Endometrial microvascular endothelial cells (primary cell): ENCODE results near the gene NAA25. TPM values are rescaled to one million over a fixed set of nuclear protein-coding genes. Genes with fewer than 3 reads are reported as not detected.
"Not testable (repeated sequence)": the region's sequence is repeated elsewhere in the genome, so short reads cannot be mapped to it uniquely, and the experiment has no call there.

Experiments
- in situ Hi-C: cut with HindIII; loops from 2 replicates; pipeline ENCODE4 v1.10.0; 2017; ENCODE audit warnings: low sequenced_read_pairs, low pct_unique_long_range_greater_than_20kb; ENCODE audit errors: inconsistent ontology term
- total RNA-seq: library from RNA; depleted of rRNA; stranded (reverse); fragments of >200 nt; gene quantifications from one replicate; pipeline ENCODE4 v1.2.3, GENCODE V29; 2015; ENCODE audit errors: inconsistent ontology term

Gene NAA25
- total RNA-seq, 1 donor from 2014 or later = 22.8 TPM

DNA sequence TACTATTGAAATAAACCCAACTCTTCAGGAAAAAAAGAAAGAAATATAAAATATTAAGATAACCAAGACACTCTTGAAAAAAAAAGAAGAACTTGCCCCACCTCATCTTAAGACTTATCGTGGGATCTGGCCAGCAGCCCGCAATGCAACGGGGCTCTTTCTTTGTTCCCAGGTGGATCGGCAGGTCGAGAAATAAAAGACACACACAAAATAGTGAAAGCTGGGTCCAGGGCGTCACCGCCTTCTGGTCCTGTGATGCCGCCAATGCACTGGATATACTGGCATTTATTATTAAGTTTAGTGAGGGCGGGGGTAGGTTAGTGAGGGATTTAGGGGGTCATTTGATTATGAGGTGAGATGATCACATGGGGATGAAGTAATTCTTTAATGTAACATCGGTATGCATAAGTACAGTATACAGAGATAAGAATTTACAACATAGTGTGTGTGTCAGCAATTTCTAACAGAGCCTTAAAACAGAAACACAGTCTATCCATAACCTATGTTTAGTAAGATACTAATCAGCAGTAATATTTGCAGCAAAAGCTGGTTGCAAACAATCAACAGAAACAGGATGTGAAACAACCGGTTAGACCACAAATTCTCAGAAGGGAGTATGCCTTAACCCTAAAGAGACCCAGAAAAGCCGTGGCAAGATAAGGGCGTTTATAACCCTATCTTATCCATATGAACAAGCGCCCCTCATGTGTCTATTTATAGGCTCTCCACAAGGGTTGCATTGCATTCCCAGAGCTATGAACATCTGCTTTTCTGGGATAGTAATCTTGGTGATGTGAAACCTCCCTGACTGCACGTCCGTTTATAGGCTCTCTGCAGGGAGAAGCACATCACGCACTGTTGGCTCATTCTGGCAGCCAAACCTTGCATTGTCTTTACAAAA is 114.1 kb downstream of the NAA25 start:
- in situ Hi-C loops = not testable (repeated sequence)

DNA sequence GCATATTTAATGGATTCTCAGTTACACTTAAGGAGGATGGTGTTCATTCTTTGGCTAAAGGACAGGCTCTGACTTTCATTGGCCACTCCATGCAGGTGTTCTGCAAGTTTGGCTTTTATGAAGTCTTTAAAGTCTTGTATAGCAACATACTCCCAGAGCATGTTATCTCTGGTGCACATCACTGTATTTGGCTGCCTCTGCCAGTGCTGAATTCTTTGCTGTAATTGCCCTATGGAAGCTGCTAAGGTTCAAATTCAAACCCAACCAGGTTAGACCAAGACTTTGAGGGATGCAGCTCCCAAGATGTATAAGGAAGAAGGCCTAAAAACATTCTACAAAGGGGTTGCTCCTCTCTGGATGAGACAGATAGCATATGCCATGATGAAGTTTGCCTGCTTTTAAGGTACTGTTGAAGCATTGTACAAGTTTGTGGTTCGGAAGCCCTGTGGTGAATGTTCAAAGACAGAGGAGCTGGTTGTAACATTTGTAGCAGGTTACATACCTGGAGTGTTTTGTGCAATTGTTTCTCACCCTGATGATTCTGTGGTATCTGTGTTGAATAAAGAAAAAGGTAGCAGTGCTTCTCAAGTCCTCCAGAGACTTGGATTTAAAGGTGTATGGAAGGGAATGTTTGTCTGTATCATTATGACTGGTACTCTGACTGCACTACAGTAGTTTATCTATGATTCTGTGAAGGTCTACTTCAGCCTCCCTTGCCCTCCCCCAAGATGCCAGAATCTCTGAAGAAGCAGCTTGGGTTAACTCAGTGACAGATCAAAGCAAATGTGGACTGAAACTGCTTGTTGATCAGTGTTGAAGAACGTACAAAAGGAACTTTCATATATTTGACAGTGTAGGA is 115.1 kb downstream of the NAA25 start:
- in situ Hi-C loops = no loop called here

DNA sequence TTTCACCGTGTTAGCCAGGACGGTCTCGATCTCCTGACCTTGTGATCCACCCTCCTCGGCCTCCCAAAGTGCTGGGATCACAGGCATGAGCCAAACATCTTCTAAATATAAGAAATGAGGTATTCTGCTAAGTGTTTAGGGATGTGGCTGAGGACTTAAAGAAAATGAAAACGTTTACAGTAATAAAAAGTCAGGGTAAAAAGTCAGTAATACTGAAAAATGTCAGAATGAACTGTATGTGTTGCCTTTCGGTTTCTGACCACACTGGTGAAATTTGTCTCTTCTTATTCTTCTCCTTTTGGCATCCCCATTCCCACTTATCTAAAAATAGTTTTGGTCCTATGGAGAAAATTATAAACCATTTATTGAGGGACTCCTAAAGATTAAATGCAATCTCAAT is 116.1 kb downstream of the NAA25 start:
- in situ Hi-C loops = no loop called here

DNA sequence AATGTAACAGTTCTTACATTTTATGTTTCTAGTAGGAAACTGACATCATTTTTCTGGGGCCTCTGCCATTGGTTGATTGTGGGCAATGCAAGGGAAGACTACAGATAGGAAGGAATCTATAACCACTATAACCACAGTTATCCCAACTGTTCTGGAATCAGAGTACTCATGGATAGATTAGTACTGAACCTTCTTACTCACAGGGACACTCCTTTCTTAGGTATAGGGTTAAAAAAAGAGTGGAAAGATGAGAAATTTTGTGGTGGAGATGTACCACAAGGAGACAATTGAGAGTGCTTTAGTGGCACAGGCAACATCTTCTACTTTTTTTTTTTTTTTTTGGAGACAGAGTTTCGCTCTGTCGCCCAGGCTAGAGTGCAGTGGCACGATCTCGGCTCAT is 116.6 kb downstream of the NAA25 start:
- in situ Hi-C loops = no loop called here

DNA sequence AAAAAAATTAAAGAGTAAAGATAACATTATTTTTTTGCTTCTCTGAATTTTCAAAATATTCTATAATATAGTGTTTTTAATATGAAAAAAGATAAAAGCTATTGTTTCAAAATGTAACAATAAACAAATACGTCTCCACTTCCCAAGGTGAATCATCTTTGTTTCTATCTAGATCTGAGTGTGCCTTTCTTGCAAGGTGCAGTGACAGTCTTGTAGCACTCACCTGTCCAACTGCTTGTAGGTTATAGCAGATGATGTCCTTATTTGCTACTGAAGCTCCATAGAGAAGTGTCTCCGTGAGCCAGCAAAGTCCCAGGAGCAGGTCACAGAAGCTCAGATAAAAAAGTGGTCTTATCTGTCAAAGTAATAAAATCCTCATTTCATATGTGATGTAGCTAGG is 117.0 kb downstream of the NAA25 start:
- in situ Hi-C loops = no loop called here

DNA sequence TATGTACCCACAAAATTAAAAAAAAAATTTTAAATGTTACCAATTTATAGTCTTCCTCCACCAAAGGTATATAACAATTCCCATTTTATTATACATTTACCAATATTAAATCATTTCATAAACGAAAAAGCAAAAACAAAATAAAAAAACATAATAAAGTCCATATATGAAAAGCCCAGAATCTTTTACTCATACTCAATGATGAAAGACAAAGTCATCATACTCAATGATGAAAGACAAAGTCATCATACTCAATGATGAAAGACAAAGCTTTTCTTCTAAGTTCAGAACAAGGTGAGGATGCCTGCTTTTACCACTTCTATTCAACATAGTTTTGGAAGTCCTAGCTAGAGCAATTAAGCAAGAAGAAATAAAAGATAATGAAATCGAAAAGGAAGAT is 123.8 kb downstream of the NAA25 start:
- in situ Hi-C loops = no loop called here

DNA sequence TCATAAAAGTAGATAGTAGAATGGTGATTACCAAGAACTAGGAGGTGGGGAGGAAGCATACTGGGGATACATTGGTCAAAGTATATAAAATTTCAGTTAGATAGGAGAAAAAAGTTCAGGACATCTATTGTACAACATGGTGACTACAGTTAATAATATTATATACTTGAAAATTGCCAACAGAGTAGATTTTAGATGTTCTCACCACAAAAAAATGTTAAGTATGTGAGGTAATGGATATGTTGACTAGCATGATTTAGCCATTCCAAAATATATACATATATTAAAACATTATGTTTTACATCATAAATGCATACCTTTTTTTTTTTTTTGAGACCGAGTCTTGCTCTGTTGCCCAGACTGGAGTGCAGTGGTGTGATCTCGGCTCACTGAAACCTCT is 126.6 kb downstream of the NAA25 start:
- in situ Hi-C loops = no loop called here

DNA sequence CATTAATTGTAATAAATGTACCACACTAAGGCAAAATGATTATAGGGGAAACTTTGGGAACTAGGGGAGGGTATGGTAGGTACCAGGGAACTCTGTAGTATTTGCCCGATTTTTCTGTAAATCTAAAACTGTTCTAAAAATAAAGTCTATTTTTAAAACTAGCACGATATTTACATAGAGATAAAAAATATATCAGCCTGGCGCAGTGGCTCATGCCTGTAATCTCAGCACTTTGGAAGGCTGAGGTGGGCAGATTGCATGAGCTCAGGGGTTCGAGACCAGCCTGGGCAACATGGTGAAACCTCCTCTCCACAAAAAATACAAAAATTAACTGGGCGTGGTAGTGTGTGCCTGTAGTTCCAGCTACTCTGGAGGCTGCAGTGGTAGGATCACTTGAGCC is 128.0 kb downstream of the NAA25 start:
- in situ Hi-C loops = no loop called here

DNA sequence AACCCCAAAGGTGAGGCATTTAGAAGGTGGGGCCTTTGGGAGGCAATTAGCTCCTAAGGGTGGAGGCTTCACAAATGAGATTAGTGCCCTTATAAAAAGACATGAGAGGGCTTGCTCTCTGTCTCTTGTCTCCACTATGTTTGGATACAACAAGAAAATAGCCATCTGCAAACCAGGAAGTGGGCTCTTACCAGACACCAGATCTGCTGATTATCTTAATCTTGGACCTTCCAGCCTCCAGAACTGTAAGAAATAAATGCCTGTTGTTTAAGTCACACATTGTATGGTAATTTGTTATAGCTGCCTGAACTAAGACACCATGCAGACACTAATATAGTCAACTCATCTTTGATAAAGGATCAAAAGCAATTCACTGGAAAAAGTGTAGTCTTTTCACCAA is 130.0 kb downstream of the NAA25 start:
- in situ Hi-C loops = no loop called here

DNA sequence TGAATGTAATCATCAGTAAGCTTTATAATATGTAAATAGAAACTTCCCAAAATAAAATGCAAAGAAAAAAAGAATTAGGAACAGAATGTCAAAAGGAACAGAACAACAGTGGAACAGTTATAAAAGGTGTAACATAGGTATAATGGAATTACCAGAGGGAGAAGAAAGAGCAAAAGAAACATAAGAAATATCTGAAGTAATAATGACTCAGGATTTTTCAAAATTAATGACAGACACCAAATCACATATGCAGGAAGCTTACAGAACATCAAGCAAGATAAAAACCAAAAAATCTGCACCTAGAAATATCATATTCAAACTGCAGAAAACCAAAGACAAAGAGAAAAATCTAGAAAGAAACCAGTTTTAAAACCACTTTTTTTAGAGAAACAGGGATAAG is 131.7 kb downstream of the NAA25 start:
- in situ Hi-C loops = no loop called here

Other genes with a start within 250 kb of the NAA25 start
- 1.4 TPM for gene TMEM116, start 95.6 kb downstream of the NAA25 start, total RNA-seq
- 60.5 TPM for gene ERP29, start 95.4 kb downstream of the NAA25 start, total RNA-seq
- 18.5 TPM for gene TRAFD1, start 16.8 kb upstream of the NAA25 start, total RNA-seq